ENCODE results near the gene KPNB1. TPM values are rescaled to one million over a fixed set of nuclear protein-coding genes. Genes with fewer than 3 reads are reported as not detected.

The KPNB1 gene
- polyA plus RNA-seq, 3 donors: 5.8 to 83.3 (median 13.2) TPM

DNA sequence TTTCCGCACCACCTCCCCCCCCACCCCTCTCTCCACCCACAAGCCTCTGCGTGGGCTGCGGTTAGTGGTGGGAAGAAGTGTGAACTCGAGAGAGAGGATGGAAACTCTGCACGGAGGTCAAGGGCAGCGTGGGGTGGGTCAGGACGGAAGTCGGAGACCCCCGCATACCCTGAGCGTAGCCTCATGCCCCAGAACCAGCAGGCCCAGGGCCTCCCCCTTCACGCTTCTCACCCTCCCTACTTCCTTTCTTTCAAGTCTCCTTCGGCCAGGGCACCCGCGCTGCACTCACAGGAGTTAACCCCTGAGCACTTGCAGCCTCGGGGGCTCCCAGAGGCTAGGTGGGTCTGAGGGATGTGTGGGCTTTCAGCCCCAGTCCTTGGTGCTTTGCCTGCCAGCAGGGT lies 53.5 kb downstream of the KPNB1 start:
- TF ChIP-seq, protein P1, sequence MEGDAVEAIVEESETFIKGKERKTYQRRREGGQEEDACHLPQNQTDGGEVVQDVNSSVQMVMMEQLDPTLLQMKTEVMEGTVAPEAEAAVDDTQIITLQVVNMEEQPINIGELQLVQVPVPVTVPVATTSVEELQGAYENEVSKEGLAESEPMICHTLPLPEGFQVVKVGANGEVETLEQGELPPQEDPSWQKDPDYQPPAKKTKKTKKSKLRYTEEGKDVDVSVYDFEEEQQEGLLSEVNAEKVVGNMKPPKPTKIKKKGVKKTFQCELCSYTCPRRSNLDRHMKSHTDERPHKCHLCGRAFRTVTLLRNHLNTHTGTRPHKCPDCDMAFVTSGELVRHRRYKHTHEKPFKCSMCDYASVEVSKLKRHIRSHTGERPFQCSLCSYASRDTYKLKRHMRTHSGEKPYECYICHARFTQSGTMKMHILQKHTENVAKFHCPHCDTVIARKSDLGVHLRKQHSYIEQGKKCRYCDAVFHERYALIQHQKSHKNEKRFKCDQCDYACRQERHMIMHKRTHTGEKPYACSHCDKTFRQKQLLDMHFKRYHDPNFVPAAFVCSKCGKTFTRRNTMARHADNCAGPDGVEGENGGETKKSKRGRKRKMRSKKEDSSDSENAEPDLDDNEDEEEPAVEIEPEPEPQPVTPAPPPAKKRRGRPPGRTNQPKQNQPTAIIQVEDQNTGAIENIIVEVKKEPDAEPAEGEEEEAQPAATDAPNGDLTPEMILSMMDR (IDR thresholded peaks at IDR 0.05): no peak
- peaks cover 49% of the 10 kb centered on the region for H3K4me1 Mint-ChIP-seq
- H3K4me2 ChIP-seq (replicated peaks; ENCODE audit: extremely low read depth, low read length, poor library complexity, severe bottlenecking): peak overlapping the region; percentile 78
- peak overlapping the region; percentile 48 to 76 for H3K4me3 Mint-ChIP-seq
- intact Hi-C loops (cut with micrococcal nuclease): no loop called here
- H3K36me3 ChIP-seq (replicated peaks in 1 of 2; ENCODE audit: control insufficient read depth in 1 of 2, insufficient read depth in 2 of 2, low read length in 2 of 2): no peaks in the 10 kb centered on the region
- H4K20me1 ChIP-seq (ENCODE audit: insufficient read depth, low read length): peaks cover 6% of the 10 kb centered on the region
- peak overlapping the region; percentile 73 for H2AFZ ChIP-seq (ENCODE audit: insufficient read depth, low read depth, low read length, poor library complexity, severe bottlenecking)
- H3K9ac ChIP-seq (ENCODE audit: insufficient read depth, low read length, poor library complexity, severe bottlenecking): no peak overlapping the region
- H3K4me3 ChIP-seq (replicated peaks in 1 of 3; ENCODE audit: low read depth in 2 of 3, low read length in 3 of 3): peak overlapping the region in 2 of 3 experiments; percentile 19 to 68
- H3K9me3 ChIP-seq (replicated peaks in 1 of 2; ENCODE audit: control insufficient read depth in 1 of 2, insufficient read depth in 1 of 2, low read length in 2 of 2): no peaks in the 10 kb centered on the region
- H3K27ac ChIP-seq (ENCODE audit: low read depth in 1 of 2, low read length in 2 of 2): no peak overlapping the region
- DNase-seq: peak in 1 of 3 donors; percentile 26
- peaks cover 18 to 33% (median 18%) of the 10 kb centered on the region in 3 donors for H3K27me3 Mint-ChIP-seq (ENCODE audit: low read depth in 3 of 3)
- H3K9me3 Mint-ChIP-seq: peaks cover 0 to 5% (median 0%) of the 10 kb centered on the region in 7 donors
- 0% methylated on average over 2 of the region's 15 CpGs for WGBS (ENCODE audit: insufficient coverage)
- H3K36me3 Mint-ChIP-seq: peaks cover 3 to 4% of the 10 kb centered on the region in 2 donors
- peak overlapping the region in 1 of 7 donors; percentile 41 for H3K27ac Mint-ChIP-seq
- peaks cover 41 to 47% of the 10 kb centered on the region in 2 donors for H3K4me1 ChIP-seq (ENCODE audit: control insufficient read depth in 1 of 2, insufficient read depth in 2 of 2, low read length in 2 of 2)
- H3K27me3 ChIP-seq (ENCODE audit: control insufficient read depth in 2 of 2, insufficient read depth in 2 of 2, low read length in 2 of 2): peaks cover 0 to 15% of the 10 kb centered on the region in 2 donors
- H3K79me2 ChIP-seq (ENCODE audit: insufficient read depth, low read length): no peaks in the 10 kb centered on the region

DNA sequence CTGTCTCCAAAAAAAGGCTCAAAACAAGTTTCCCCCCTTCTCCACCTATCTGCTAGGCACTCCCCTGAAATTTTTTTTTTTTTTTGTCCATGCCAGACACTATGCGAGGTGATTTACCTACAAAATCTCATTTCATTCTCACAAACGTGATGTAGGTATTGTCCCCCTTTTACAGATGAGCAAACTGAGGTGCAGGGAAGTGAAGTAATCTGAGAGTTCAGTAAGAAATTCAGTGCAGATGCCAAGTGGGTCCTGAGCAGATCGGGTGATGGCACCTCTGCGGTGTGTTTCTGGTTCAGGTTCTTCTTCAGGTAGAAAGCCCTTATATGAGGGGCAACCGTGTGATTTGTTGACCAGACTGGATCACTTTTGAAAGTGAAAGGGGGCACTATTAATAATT lies 54.0 kb downstream of the KPNB1 start:
- Histone ChIP-seq H2AFZ (ENCODE audit: insufficient read depth, low read depth, low read length, poor library complexity, severe bottlenecking) (peak overlapping the region; percentile 73), H3K4me2 (replicated peaks; ENCODE audit: extremely low read depth, low read length, poor library complexity, severe bottlenecking) (peak overlapping the region; percentile 78)
- DNase-seq: no peak

More for the DNA sequence above, 54.0 kb downstream of the KPNB1 start:
- H3K36me3 ChIP-seq (replicated peaks in 1 of 2; ENCODE audit: control insufficient read depth in 1 of 2, insufficient read depth in 2 of 2, low read length in 2 of 2): no peaks in the 10 kb centered on the region
- Mint-ChIP-seq H3K27ac (peak overlapping the region in 1 of 7 donors; percentile 41), H3K4me3 (peak overlapping the region; percentile 48 to 76), H3K36me3 (peaks cover 3 to 4% of the 10 kb centered on the region in 2 donors), H3K27me3 (ENCODE audit: low read depth in 3 of 3) (peaks cover 17 to 32% (median 18%) of the 10 kb centered on the region in 3 donors), H3K4me1 (peaks cover 49% of the 10 kb centered on the region), H3K9me3 (peaks cover 0 to 5% (median 0%) of the 10 kb centered on the region in 7 donors)
- no peak overlapping the region for H3K9ac ChIP-seq (ENCODE audit: insufficient read depth, low read length, poor library complexity, severe bottlenecking)
- TF ChIP-seq, protein P1 (IDR thresholded peaks at IDR 0.05): no peak
- peaks cover 41 to 47% of the 10 kb centered on the region in 2 donors for H3K4me1 ChIP-seq (ENCODE audit: control insufficient read depth in 1 of 2, insufficient read depth in 2 of 2, low read length in 2 of 2)
- no peaks in the 10 kb centered on the region for H3K79me2 ChIP-seq (ENCODE audit: insufficient read depth, low read length)
- H3K27ac ChIP-seq (ENCODE audit: low read depth in 1 of 2, low read length in 2 of 2): no peak overlapping the region
- peaks cover 0 to 15% of the 10 kb centered on the region in 2 donors for H3K27me3 ChIP-seq (ENCODE audit: control insufficient read depth in 2 of 2, insufficient read depth in 2 of 2, low read length in 2 of 2)
- H3K4me3 ChIP-seq (replicated peaks in 1 of 3; ENCODE audit: low read depth in 2 of 3, low read length in 3 of 3): peak overlapping the region in 2 of 3 experiments; percentile 19 to 68
- intact Hi-C loops (cut with micrococcal nuclease): no loop called here
- 79% methylated on average over 3 of the region's 5 CpGs for whole genome bisulfite sequencing (ENCODE audit: insufficient coverage)
- H4K20me1 ChIP-seq (ENCODE audit: insufficient read depth, low read length): peaks cover 6% of the 10 kb centered on the region
- no peaks in the 10 kb centered on the region for H3K9me3 ChIP-seq (replicated peaks in 1 of 2; ENCODE audit: control insufficient read depth in 1 of 2, insufficient read depth in 1 of 2, low read length in 2 of 2)

Data from CD14-positive monocyte (primary cell).